Central memory CD4-positive, alpha-beta T cell (primary cell): ENCODE data around the gene EPSTI1.
"Not testable (repeated sequence)": the region's sequence is repeated elsewhere in the genome, so short reads cannot be mapped to it uniquely, and the experiment has no call there.

Experiments used
- DNase-seq: peaks from one replicate; pipeline ENCODE4 v3.0.0; 2022

Gene EPSTI1

DNA sequence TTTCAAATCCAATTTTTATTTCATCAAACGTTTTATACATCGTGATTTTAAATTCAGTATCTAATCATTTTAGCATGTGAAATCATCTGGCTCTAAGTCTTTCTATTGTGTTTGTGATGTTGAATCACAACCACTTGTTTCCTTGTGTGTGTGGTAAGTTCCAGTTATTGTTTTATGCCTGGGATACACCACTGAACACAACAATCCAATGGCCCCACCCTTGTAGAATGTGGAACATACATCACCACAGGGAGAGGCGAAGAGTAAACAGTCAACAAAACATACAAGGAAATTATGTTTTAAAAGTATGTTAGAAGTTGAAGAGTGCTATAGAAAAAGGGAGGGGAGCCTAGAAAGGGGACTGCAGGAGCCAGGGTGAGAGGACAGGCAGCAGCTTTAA lies 100.5 kb downstream of the EPSTI1 start:
- DNase-seq = no peak

DNA sequence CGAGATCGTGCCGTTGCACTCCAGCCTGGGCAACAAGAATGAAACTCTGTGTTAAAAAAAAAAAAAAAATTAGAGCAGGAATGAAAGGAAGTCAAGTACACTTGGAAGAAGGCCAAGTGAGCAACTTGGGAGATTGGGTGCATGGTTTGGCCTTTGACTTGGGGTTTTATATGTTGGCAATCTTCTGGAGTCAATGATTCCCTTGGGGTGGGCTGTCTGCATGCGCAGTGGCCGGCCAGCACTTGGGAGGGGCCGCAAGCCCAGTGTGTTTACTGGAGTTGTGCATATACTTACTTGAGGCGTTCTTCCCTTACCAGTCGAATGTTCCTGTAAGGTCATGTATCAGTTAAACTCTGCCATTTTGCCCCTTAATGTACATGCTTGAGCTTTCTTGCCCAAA lies 106.7 kb downstream of the EPSTI1 start:
- DNase-seq = no peak

DNA sequence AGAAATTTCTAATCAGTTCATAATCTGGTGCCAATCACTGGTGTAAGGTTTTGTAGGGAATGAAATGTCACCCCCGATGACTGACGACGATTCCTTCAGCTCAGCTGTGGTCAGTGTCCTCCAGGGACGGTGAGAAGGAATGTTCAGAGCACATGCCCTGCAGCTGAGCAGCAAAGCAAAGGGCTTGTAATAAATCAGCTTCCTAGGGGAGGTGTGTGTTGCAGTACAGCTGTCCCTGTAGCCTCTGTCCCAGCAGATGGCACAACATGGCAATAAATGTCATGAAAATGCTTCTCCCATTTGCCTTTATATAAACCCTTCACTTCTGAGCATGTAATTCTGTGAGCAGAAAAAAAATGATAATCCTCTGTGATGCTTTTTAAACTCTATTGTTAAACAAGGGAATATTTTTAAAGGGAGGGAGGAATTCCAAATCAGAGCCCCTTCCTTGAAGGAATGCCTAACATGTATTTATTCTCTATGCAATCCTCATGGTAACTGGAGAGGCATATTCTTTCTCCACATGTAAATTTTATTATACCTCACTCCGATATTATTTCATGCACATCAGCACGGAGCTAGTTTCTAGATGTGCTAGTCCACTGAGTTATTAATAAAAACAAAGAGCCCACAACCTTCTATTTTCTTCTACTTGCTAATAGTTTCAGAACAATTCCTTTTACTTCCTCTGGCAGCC lies 108.1 kb downstream of the EPSTI1 start:
- no peak for DNase-seq

DNA sequence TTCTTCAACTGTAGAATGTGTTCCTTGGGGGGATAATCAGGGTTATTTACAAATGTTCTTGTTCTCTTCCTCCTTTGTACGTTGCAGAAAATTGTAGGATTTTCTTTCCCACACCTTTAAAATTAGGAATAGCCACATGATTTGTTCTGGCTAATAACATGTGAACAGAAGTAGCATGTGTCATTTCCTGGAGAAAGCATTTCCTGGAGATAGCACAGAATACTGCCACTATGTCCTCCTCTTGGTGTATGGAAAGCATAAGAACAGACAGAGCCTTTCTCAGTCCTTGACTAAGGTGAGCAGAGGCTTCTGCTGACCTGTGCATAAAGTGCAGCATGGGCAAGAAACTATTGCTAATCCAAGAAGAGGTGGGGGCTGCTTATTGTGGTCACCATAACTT lies 108.9 kb downstream of the EPSTI1 start:
- no peak for DNase-seq

DNA sequence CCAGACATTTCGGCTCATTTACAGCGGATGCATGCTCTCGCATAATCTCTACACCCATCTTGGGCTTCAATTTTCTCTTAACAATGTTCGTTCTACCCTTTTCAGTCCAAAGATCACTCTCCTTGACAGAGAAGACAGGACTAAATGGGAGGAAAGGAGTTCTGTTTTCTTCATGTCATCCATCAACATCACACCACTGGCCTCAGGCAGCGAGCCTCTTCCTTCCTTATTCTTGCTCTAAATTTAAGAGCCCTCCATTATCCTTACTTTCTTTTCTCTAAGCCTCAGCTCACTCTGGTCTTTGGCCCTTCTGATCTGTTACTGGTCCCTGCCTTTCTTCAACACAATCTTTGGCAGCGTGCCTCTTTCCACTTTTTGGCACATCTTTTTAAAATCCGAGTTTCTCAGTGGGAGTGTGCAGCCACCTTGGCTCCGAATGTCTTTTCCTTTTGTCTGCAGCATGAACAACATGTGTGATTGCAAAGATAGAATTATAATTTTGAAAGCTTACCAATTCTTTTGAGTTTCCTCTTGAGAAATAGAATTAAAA lies 111.9 kb downstream of the EPSTI1 start:
- no peak for DNase-seq

DNA sequence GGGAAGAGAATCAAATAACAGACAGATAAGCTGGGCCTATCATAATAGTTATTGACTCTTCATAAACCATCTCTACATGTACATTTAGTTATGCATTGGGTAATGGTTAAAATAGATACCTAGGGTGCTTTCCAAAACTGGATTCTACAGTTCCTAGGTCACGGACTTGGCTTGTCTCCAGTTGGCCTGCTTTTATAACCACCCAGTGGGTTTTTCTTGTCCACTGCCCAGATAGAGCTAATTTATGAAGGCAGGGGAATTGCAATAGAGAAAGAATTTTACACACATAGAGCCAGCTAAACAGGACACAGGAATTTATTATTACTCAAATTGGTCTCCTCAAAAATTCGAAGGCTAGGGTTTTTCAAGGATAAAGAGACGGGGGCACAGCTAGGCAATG lies 113.3 kb downstream of the EPSTI1 start:
- no peak for DNase-seq

DNA sequence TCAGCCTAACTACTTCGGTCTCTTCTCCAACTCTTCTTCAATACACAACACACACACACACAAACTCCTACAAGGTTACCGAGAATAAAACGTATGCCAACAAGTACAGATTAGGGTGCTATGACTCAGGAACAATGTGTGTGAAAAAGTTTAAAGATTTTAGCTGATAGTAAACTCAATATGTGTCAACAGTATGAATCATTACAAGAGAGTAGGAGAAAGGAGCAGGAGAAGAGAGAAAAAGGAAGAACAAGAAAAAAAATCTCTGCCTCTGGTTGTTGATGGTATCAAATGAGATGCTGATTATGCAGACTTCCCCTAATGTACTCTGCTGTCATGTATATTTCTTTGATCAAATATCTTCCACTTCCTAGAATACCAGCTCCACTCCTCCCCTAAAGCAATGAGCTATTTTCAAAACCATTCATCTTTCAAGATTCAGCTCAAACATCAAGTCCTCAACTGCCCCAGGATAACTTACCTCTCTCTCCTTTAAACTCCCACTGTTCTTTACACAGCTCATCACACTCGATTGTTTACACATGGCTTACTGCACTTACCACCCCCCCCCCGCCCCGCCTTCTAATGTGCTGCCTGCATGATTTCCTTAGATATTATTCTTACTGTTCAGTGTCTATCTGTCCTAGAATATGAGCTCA lies 115.0 kb downstream of the EPSTI1 start:
- DNase-seq = no peak

DNA sequence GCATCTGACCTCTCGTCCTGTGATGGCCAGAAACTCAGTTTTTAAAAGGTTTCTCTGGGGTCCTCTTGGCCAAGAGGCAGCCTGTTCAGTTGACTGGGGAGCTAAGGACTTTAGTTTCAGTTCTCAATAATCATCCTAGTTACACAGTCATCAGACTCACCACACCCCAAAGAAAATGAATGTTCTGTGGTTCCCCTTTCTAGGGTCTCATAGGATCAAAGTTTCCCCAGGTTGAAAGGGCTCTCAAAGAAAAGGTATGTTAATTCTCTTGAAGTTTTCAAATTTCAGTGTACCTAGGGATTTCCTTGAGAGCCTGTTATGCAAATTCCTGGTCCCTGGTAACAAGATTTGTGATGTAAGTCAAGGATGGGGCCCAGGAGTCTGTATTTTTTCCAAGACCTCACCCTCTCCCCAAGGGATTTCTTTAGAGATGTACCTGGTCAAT lies 115.7 kb downstream of the EPSTI1 start:
- no peak for DNase-seq

DNA sequence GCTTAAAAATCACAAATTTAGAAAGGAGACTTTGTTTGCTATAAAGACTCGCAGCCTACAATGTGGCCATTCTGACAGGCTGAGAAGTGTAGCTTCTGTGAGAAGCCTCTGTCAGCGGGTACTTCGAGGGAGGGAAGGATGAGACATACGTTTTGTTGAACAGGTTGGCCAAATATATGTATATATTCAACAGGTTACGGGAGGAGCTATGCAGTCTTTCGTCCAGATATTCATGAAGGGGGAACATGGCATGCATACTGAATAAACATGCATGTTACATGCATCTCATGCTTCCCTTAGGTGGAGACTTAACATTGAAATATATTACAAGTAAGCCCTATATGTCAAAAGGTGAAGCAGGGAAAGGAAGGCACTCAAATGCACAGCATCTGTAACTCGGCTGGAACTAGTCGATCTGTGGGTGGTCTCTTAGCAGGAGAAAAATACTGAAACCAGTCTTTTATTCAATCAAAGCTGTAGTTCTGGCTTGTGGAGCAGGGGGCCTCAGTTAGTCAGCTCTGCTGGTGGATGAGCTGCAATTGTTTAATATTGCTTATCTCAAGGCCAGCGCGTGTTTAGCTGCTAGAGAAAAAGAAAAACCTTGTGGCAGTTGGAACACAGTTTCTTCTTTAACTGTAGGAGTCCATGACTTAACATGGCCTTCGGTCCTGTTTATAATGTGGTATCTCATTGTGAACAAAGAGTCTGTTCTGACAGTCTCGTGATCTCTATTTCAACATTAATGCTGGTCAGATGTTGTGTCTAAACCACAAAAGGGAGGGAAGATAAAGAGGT lies 116.4 kb downstream of the EPSTI1 start:
- no peak for DNase-seq

DNA sequence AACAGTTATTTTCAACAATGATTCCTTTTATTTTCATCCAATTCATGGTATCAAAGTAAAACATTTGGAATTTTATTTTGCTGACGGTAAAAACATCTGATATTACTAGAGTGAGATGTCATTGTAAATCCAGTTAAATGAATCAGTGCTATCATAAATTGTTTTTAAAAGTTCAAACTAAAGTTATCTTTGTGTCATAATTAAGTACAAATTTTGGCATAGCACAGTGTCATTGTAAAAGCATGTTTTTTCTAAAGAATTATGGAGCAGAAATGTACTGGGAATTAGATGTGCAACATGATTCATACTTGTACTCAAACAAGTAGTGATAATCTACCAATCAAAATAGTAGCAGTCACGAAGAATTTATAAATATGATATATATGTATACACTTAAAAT lies 117.8 kb downstream of the EPSTI1 start:
- DNase-seq = no peak

DNA sequence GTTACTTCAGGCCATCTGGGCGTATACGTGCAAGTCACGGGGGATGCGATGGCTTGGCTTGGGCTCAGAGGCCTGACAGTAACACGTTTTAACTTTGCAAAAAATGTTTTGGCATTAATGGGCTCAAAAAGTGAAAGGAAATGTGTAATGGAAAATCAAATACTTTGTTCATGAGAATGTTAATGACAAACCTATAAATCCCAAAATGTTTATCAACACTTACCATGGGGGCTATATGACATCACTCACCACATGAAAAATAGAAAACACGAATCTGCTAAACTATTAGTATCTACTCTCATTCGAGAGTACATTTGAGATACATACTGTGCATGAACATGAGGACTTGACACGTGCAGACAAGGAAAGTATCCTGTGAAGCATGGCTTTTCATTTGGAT lies 119.0 kb downstream of the EPSTI1 start:
- no peak for DNase-seq

DNA sequence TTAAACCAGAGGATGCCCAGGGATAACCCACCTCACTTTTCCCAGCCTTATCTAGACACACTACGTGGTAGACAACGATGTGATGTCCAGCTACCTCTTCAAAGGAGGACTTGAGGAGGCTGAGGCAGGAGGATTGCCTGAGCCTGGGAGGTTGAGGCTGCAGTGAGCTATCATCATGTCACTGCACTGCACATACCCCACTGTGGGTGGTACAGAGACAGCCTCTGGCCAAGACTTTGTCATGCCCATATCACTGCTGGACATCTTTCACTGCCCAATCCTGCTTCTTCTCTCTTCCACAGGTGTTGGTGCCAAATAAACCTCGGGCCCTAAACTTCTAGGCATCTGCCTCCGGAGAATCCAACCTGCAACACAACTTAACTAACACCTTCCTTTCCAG lies 124.8 kb downstream of the EPSTI1 start:
- DNase-seq = no peak

DNA sequence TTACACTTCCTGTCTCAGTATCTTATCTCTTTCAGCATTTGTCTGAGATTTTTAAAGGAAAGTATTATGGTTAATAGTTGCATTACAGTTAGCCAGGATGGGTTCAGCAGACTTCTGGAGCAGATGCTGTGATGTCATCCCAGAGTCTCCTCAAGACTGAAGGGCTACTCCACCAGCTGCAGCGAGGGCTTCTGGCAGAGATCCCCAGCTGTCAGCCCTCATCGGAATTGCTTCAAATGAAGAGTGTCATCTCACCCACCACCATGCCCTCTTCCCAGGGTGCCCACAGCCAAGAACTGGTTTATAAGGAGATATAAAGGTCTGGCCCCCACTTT lies 126.3 kb downstream of the EPSTI1 start:
- DNase-seq = no peak

DNA sequence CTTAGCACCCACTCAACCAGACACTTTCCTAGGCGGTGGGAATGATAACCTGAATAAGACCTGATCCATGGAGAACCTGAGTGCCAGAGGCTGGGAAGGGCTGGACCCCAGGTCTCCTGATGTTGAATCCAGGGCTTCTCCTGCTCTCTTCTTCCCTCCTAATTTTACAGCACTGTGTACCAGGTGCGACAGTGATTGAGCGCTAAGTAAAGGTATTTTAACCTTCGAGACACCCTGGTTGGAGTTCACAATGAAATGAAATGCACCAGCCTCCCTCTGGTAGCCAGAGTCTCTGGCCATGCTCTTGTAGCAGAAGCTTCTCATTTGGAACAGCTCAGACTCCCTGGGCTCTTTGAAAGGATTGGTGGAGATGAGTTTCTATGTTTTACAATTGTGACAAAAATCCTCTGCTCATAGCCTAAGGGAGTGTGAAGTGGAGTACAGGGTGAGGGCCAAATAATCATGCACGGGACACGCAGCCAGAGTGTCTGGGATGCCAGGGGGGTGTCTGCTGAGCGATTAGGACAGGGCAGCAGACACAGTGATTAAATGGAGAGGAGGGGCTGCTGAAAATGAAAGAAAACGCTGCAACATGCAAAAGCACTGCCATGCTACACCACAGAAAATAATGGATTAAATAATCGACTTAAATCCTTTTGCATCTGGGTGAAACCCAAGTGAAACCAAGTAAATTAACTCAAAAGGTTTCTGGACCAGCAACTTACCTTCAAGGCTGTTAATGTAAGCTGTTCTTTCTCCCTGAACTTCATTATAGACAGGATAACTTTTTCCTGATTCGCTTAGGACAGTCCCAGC lies 126.9 kb downstream of the EPSTI1 start:
- DNase-seq = no peak

DNA sequence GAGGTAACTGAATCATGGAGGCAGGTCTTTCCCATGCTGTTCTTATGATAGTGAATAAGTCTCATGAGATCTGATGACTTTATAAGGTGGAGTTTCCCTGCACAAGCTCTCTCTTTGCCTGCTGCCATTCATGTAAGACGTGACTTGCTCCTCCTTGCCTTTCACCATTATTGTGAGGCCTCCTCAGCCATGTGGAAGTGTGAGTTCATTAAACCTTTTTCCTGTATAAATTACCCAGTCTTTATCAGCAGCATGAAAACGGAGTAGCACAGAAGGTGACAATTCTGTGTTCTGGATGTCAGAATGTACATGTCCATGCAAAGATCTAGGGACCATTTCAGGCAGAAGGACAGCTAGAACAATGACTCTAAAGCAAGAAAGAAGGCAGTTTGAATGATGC lies 129.7 kb downstream of the EPSTI1 start:
- not testable (repeated sequence) for DNase-seq

DNA sequence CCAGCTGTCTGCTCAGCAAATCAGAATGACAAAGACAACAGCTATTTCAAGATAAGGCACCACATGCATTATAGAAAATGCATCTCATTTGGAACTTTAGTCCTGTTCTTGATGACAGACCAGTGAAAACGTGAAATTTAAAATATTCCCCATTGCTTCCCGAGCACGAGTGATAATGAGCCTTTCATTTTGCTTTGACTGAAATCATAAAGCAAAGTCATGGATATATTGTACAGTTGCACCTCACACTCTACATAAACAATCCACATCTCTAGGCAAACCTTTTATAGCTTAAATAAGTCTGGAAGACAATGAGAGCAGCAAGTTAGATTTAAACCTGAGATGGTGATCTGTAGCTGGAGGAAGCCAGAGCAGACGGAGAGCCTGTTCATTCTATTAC lies 131.6 kb downstream of the EPSTI1 start:
- no peak for DNase-seq

DNA sequence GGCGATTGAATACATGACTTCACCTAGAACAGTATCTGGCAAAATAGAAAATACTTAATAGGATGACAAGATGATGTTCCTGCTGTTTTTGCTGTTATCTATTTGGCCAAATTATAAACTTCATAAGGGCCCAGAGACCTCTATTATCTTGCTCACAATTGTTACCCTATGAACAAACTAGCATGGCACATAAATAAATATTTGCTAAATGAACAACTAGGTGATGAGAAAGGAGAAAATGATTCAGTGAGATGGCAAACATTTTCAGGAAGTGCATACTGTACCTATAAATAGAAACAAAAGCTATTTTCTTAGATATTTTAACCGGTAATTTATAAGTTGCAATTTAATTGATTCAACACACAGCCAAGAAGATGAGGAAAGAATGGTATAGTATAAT lies 132.3 kb downstream of the EPSTI1 start:
- no peak for DNase-seq

DNA sequence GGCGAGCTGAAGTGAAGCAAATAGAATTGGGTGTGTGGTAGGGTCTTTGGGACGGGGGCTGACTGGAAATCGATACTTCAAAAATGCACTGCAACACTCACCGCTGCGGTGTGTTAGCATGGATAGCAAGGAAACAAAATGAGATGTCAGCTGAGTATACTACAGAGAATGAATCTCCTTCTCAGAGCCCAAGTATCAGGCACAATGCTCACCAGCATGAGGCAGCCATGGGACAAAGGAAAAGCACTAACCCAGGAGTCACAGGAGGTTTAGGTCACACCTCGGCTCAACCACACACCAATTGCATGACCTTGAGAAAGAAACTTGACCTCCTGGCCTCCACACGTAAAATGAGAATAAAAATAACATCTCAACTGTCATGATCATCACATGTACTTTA lies 136.6 kb downstream of the EPSTI1 start:
- DNase-seq = no peak

DNA sequence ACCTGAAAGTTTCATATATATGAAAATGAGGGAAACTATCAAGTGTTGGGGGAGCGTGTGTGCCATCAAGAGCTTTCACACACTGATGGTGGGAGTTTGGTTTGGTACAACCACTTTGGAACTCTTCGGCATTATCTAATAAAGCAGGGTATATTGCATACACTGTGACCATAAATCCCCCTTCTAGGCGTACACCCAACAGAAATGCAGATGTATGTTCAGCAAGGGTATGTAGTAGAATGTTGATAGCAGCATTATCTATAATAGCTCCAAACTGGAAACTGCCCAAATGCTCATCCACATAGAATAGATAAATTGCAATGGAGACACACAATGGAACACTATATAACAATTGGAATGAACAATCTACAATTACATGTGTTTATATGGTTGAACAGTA lies 139.9 kb downstream of the EPSTI1 start:
- no peak for DNase-seq

DNA sequence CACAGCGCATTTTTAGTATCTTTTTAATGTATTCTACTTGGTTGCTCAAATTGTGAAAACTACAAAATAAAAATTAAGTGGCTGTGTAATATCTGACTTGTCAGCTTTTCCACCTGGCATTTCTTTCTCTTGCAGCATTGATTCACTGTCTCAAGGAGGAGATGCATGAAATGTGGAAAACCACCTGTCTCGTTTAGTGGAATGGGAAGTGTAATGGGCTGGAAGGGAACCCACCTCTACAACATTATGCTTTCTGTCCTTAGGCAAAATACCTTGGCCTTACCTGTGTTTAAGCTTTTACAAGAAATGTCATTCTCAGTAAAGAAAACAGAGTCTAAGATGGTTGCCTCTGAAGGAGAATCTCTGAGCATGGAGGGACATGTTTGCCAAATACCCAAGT lies 142.8 kb downstream of the EPSTI1 start:
- no peak for DNase-seq

DNA sequence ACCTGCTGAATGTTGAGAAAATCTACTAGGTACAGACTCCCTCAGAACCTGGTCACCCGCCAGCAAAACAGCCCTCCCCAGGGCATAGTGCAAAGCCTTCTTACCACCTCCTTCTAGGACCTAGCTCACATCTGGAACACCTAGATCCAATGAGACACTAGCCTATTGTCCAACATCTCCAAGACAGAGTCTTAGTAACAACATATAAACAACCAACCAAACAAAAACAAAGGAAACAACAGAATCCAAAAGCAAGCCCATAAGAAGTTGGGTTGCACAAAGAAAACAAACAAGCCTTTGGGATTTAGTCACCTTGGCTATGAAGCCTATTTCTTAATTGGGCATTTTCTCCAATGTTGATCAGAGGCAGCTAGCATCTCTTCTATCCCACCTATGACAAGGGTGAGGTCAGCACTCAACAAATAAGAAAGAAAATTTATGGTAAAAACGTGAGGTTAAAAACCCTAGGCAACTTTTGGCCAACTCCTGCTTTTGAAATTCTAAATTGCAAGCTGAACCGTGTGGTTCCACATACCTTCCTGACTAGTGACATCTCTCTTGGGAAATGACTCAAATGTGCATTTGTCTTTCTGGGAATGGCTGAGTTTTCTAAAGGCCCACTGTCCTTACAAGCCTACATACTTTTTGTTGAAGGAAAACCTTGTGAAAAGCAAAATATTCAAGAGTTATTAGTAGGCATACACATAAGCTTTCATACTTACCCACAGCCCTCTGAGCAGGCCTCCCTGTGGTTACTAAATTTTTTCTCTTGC lies 144.0 kb downstream of the EPSTI1 start:
- no peak for DNase-seq
